ENCODE results near the gene NUDT8. TPM values are rescaled to one million over a fixed set of nuclear protein-coding genes. Genes with fewer than 3 reads are reported as not detected.

Gene NUDT8
- total and polyA plus RNA-seq, 9 of the 15 experiments (the other 6 are each of a cell fraction or from before 2014, with no cell fraction given) = 0.23 to 27.8 (median 5.0) TPM

GRCh38 chr11:67608486-67608885, 21.3 kb downstream of the NUDT8 start (continued):
- TF ChIP-seq ZBTB49 (CRISPR knock-in tag; IDR thresholded peaks at IDR 0.05; ENCODE audit: borderline replicate concordance) (no peak), CBX5 (IDR thresholded peaks at IDR 0.05; ENCODE audit: borderline replicate concordance, low read depth) (no peak), COPS2 (conservative IDR thresholded peaks at IDR 0.05) (no peak), HMG20A (CRISPR knock-in tag; conservative IDR thresholded peaks at IDR 0.05) (no peak), FIP1L1 (IDR thresholded peaks at IDR 0.05; ENCODE audit: low read depth, low read length, poor library complexity, severe bottlenecking) (no peak)

- FAIRE-seq = no peak
- peak overlapping the region; percentile 99 for H3K4me3 ChIP-seq
- ATAC-seq = no peak
- DNase-seq (ENCODE audit: extremely low read depth in 1 of 4, low spot score in 3 of 4) = no peak
- in situ Hi-C loops (cut with MboI) = no loop called here
- intact Hi-C loops (cut with micrococcal nuclease) = loop anchor here (5.0 kb wide), 1 partner anchor 35 kb away; no protein-coding TSS in a partner anchor
- H3K9me3 ChIP-seq (replicated peaks; ENCODE audit: control insufficient read depth, insufficient read depth, low read depth, low read length) = peaks cover 4% of the 10 kb centered on the region
- POLR2A ChIA-PET = interaction anchor here (0.6 to 0.7 kb wide), 2 partner anchors 134 to 313 kb away, joined by 3 read pairs; no protein-coding TSS in a partner anchor
- WGBS (ENCODE audit: insufficient coverage, low coverage, missing lambda C conversion rate) = 5% methylated on average over 9 of the region's 9 CpGs
- H3K27ac ChIP-seq (ENCODE audit: extremely low read depth, low read depth, low read length) = peak overlapping the region; percentile 83
- peaks cover 36% of the 10 kb centered on the region for H3K79me2 ChIP-seq (ENCODE audit: control insufficient read depth, insufficient read depth, low read length)
- BruUV-seq (replicated peaks) = no TSS peak
- no peaks in the 10 kb centered on the region for H3K9me1 ChIP-seq (ENCODE audit: control insufficient read depth, insufficient read depth, low read length)
- peaks cover 50% of the 10 kb centered on the region for H3K36me3 ChIP-seq (ENCODE audit: control insufficient read depth, insufficient read depth, low read length)
- no peaks in the 10 kb centered on the region; the same call in 1 of the 2 replicates for H4K20me1 ChIP-seq (replicated peaks; ENCODE audit: control insufficient read depth, insufficient read depth, low read length)
- peak overlapping the region; percentile 90 to 99 for H3K9ac ChIP-seq (ENCODE audit: insufficient read depth in 1 of 2, low read depth in 2 of 2, low read length in 2 of 2)
- peak overlapping the region; percentile 96 for H3K4me2 ChIP-seq (ENCODE audit: insufficient read depth, low read length)
- H3K4me1 ChIP-seq (replicated peaks in 1 of 2; ENCODE audit: control insufficient read depth in 2 of 2, insufficient read depth in 2 of 2, low read length in 2 of 2) = peaks cover 28 to 70% of the 10 kb centered on the region in 2 experiments
- TF ChIP-seq TCFL5 (CRISPR knock-in tag; conservative IDR thresholded peaks at IDR 0.05) = no peak
- 0 out of 2 replicates have a peak, but pooled peaks have one; percentile 2 for TF ChIP-seq STAT6 (CRISPR knock-in tag; IDR thresholded peaks at IDR 0.05)
- no peaks in the 10 kb centered on the region for H3K27me3 ChIP-seq (ENCODE audit: control insufficient read depth in 2 of 2, insufficient read depth in 2 of 2, low read length in 2 of 2)
- CTCF ChIA-PET (ENCODE audit: low intra/inter-chr PET ratio) = interaction anchor here (0.9 to 1.2 kb wide), 2 partner anchors 22 to 37 kb away, joined by 3 to 4 read pairs; partner anchors contain the start of gene NUDT8
- no peak overlapping the region for H2AFZ ChIP-seq (ENCODE audit: low read depth, low read length)
These were observed 22.2 kb downstream of the NUDT8 start for GRCh38 chr11:67607507-67607906.

Data from K562 (cell line).